Ovary (tissue), 9 donors: ENCODE results near the gene TOGARAM2. TPM values are rescaled to one million over a fixed set of nuclear protein-coding genes. Genes with fewer than 3 reads are reported as not detected.
"Not testable (repeated sequence)": the region's sequence is repeated elsewhere in the genome, so short reads cannot be mapped to it uniquely, and the experiment has no call there.

Source experiments
- DNase-seq, 5 donors: peaks; one replicate each; pipeline ENCODE4 v3.0.0-alpha.2; 2019 to 2020
- H3K27ac ChIP-seq, 2 donors: fragments of 200-600 bp; one replicate each; pipeline versions ENCODE4 v1.5.1 to v1.8.0; 2019 to 2022
- H3K27me3 ChIP-seq: fragments of 200-600 bp; one replicate; pipeline ENCODE4 v1.8.0; 2022
- H3K36me3 ChIP-seq: fragments of 200-600 bp; sonication (generic); one replicate; pipeline ENCODE4 v1.5.1; 2019
- H3K4me1 ChIP-seq: one replicate; pipeline ENCODE4 v1.8.1; 2013; ENCODE audit warnings: mild to moderate bottlenecking, moderate library complexity; ENCODE audit not compliant: insufficient read depth
- H3K4me3 ChIP-seq: fragments of 200-600 bp; sonication (generic); one replicate; pipeline ENCODE4 v1.5.1; 2017
- H3K9me3 ChIP-seq, 2 donors: fragments of 200-600 bp in 1 of 2; sonication (generic) in 1 of 2; one replicate each; pipeline versions ENCODE4 v1.5.1 to v1.8.1; 2013 to 2019; ENCODE audit warnings: mild to moderate bottlenecking in 1 of 2, moderate library complexity in 1 of 2
- EP300 ChIP-seq: sonication (generic); formaldehyde crosslinking; IDR thresholded peaks from one replicate; pipeline ENCODE4 v1.6.1; 2017; ENCODE audit warnings: antibody characterized with exemption
- POLR2A ChIP-seq: fragments of 450-650 bp; IDR thresholded peaks from one replicate; pipeline ENCODE4 v1.6.1; 2017; ENCODE audit warnings: antibody characterized with exemption, mild to moderate bottlenecking, moderate library complexity
- WGBS, 3 donors: extraction: QIAGEN DNeasy Blood & Tissue Kit in 1 of 3; methylation state at CpG; one replicate each; pipeline versions ENCODE4 v1.1.5 to v1.1.7; 2013 to 2017; 5-methylcytosine and 5-hydroxymethylcytosine counted together
- intact Hi-C, 4 donors: fragments of 100-400 bp; cut with DNase I; formaldehyde crosslinking; loops; one replicate each; pipeline versions ENCODE4 v1.11.0 to v1.15.1; 2022 to 2023
- polyA plus RNA-seq, 2 donors: library from polyadenylated mRNA; stranded (reverse); fragments of 200-250 nt in 1 of 2; fragments of 350-450 nt in 1 of 2; fragmentation: Illumina TruSeq in 1 of 2; extraction: RNeasy Lipid Tissue Mini Kit (QIAGEN cat#74804) in 1 of 2; gene quantifications; one replicate each; pipeline ENCODE4 v1.2.3, GENCODE V29; 2013 to 2014
- total RNA-seq, 7 donors: library from RNA; depleted of rRNA in 2 of 7; stranded (reverse); fragments of >200 nt in 2 of 7; fragmentation: NEBNext Ultra II Directional in 3 of 7; extraction: Animal tissue kit (Norgen Biotek cat#: 25700) in 3 of 7; gene quantifications; one replicate each; pipeline versions ENCODE4 v1.1.0 to v1.2.4, GENCODE V29; 2016 to 2023
- TF ChIP-seq, protein P1 (sequence below), 3 donors: fragments of 450-650 bp in 2 of 3; fragments of 200-600 bp in 1 of 3; IDR thresholded peaks; one replicate each; pipeline versions ENCODE4 v1.5.1 to v1.8.0; 2016 to 2022; ENCODE audit warnings: antibody characterized with exemption in 3 of 3, mild to moderate bottlenecking in 1 of 3
- donor health status: DM: no; HTN: no; CAD: no; lungs with moderate emphysema.
- donor health status: DM: no; HTN: no; CAD: no.
- donor health status: Bipolar disorder and iron deficiency.
- donor health status: DM: yes; HTN: yes; CAD: no.
- donor health status: DM: no; HTN: no; CAD: no.
- donor health status: DM: yes; HTN: yes; CAD: no.

Gene TOGARAM2
- total and polyA plus RNA-seq, 9 donors, result 0.33 to 21.1 (median 1.7) TPM

GRCh38 chr2:29079887-29080286, 98.8 kb downstream of the TOGARAM2 start:
- WGBS, 3 donors, result 97 to 98% (median 97%) methylated on average over 7 of the region's 7 CpGs
- Histone ChIP-seq H3K9me3 (peaks cover 0 to 4% of the 10 kb centered on the region in 2 donors), H3K36me3 (no peaks in the 10 kb centered on the region), H3K27ac (no peak overlapping the region), H3K27me3 (no peaks in the 10 kb centered on the region), H3K4me3 (no peak overlapping the region), H3K4me1 (no peaks in the 10 kb centered on the region)
- TF ChIP-seq, protein P1, sequence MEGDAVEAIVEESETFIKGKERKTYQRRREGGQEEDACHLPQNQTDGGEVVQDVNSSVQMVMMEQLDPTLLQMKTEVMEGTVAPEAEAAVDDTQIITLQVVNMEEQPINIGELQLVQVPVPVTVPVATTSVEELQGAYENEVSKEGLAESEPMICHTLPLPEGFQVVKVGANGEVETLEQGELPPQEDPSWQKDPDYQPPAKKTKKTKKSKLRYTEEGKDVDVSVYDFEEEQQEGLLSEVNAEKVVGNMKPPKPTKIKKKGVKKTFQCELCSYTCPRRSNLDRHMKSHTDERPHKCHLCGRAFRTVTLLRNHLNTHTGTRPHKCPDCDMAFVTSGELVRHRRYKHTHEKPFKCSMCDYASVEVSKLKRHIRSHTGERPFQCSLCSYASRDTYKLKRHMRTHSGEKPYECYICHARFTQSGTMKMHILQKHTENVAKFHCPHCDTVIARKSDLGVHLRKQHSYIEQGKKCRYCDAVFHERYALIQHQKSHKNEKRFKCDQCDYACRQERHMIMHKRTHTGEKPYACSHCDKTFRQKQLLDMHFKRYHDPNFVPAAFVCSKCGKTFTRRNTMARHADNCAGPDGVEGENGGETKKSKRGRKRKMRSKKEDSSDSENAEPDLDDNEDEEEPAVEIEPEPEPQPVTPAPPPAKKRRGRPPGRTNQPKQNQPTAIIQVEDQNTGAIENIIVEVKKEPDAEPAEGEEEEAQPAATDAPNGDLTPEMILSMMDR (IDR thresholded peaks at IDR 0.05), result no peak
- TF ChIP-seq EP300 (no peak), POLR2A (no peak)
- no peak for DNase-seq
- intact Hi-C loops, result no loop called here

DNA sequence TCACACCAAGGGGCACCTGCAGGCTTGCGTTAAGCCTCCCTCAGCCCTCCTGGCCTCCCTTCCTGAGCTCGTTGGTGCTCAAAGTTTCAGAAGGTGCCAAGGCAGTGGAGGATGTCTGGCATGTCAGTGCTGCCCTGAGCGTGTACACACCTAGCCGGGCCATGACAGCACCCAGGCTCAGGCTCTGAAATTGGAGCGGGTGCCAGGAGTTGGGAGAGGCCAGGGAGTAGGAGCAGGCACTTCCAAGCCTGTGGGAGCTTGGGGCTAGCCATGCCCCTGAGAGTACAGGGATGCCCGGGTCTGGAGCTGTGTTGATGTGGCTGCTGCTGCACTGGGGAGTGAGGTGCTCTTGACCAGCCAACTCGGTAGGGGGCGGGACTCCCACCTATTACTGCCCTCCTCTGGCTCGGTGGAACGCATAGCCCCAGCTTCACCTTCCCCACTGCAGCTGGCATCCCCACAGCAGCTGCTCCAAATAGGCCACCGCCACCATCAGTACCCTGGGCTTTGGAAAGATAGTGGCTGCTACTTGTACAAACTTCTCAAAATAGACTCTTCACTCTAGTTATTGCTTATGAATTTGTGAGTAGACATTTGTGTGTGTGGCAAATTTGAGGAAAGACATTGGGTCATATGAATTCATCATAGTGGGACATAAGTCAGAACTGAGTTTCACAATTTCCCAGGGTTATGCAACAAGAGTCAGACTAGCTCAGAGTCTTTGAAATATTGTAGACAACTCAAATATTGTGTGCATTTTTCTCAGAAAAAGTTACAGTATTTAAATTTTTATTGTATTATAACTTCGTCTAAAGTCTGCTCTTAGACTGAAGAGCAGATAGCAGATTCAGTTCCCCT, 100.0 kb downstream of the TOGARAM2 start:
- 83 to 91% (median 86%) methylated on average over 12 of the region's 12 CpGs for WGBS, 3 donors
- no peak for DNase-seq
- H3K9me3 ChIP-seq, result peaks cover 0 to 4% of the 10 kb centered on the region in 2 donors
- no peaks in the 10 kb centered on the region for H3K36me3 ChIP-seq
- no peak for TF ChIP-seq POLR2A
- H3K4me3 ChIP-seq, result no peak overlapping the region
- intact Hi-C loops, result no loop called here
- no peaks in the 10 kb centered on the region for H3K27me3 ChIP-seq
- no peak overlapping the region for H3K27ac ChIP-seq
- H3K4me1 ChIP-seq, result no peaks in the 10 kb centered on the region

- H3K4me3 ChIP-seq, result no peak overlapping the region
- peaks cover 0 to 4% of the 10 kb centered on the region in 2 donors for H3K9me3 ChIP-seq
- DNase-seq, result no peak
- TF ChIP-seq, protein P1 (IDR thresholded peaks at IDR 0.05), result no peak
- TF ChIP-seq POLR2A (no peak), EP300 (no peak)
- H3K36me3 ChIP-seq, result no peaks in the 10 kb centered on the region
- no peak overlapping the region for H3K27ac ChIP-seq
- 87 to 93% (median 92%) methylated on average over 5 of the region's 5 CpGs for WGBS, 3 donors
- H3K27me3 ChIP-seq, result no peaks in the 10 kb centered on the region
- intact Hi-C loops, result no loop called here
- H3K4me1 ChIP-seq, result no peaks in the 10 kb centered on the region
Measured at GRCh38 chr2:29082804-29083495, 101.9 kb downstream of the TOGARAM2 start.

- TF ChIP-seq, protein P1 (IDR thresholded peaks at IDR 0.05), result no peak
- TF ChIP-seq EP300 (no peak), POLR2A (no peak)
- Histone ChIP-seq H3K27ac (no peak overlapping the region), H3K4me3 (no peak overlapping the region), H3K36me3 (no peaks in the 10 kb centered on the region), H3K27me3 (no peaks in the 10 kb centered on the region), H3K9me3 (peaks cover 0 to 4% of the 10 kb centered on the region in 2 donors), H3K4me1 (no peaks in the 10 kb centered on the region)
- 94 to 98% (median 95%) methylated on average over 1 of the region's 1 CpG for WGBS, 3 donors
- no peak for DNase-seq
- intact Hi-C loops, result no loop called here
Measured at GRCh38 chr2:29084554-29084953, 103.5 kb downstream of the TOGARAM2 start.

GRCh38 chr2:29090311-29090710, 109.2 kb downstream of the TOGARAM2 start:
- H3K27ac ChIP-seq, DNase-seq, H3K9me3 ChIP-seq, intact Hi-C loops, H3K27me3 ChIP-seq, H3K4me3 ChIP-seq, H3K36me3 ChIP-seq, H3K4me1 ChIP-seq: not testable (repeated sequence)
- 92 to 95% (median 92%) methylated on average over 7 of the region's 7 CpGs for WGBS, 3 donors
